Neural crest cell (in vitro differentiated cells): Measurements from ENCODE around the gene GABRB1. TPM values are rescaled to one million over a fixed set of nuclear protein-coding genes. Genes with fewer than 3 reads are reported as not detected.

ENCODE experiments used
- DNase-seq: peaks from one replicate; pipeline ENCODE4 v3.0.0; 2021; ENCODE audit warnings: low read depth, mixed read lengths, low spot score
- H3K27ac Mint-ChIP-seq: one replicate; pipeline ENCODE4 v1.8.0; 2021; ENCODE audit warnings: mild to moderate bottlenecking, mixed read lengths; ENCODE audit not compliant: unreplicated experiment
- H3K27me3 Mint-ChIP-seq: 2 replicates; pipeline ENCODE4 v1.8.0; 2021; ENCODE audit warnings: low read depth, mild to moderate bottlenecking, mixed read lengths
- H3K36me3 Mint-ChIP-seq: 2 replicates; pipeline ENCODE4 v1.8.0; 2021; ENCODE audit warnings: low read depth, mild to moderate bottlenecking, mixed read lengths
- H3K4me1 Mint-ChIP-seq: 2 replicates; pipeline ENCODE4 v1.8.0; 2021; ENCODE audit warnings: mixed read lengths
- H3K4me3 Mint-ChIP-seq: one replicate; pipeline ENCODE4 v1.8.0; 2021; ENCODE audit warnings: mild to moderate bottlenecking, mixed read lengths
- H3K9me3 Mint-ChIP-seq: 2 replicates; pipeline ENCODE4 v1.8.0; 2021; ENCODE audit warnings: mixed read lengths
- CTCF ChIP-seq: fragments of 200-600 bp; sonication (generic); conservative IDR thresholded peaks from 2 replicates; pipeline ENCODE4 v1.5.0; 2021; ENCODE audit warnings: antibody characterized with exemption, mild to moderate bottlenecking
- total RNA-seq: library from RNA; stranded (reverse); gene quantifications from 2 replicates; pipeline ENCODE4 v1.2.1, GENCODE V29; 2021

Gene GABRB1
- total RNA-seq, 1 donor from 2014 or later: not detected

DNA sequence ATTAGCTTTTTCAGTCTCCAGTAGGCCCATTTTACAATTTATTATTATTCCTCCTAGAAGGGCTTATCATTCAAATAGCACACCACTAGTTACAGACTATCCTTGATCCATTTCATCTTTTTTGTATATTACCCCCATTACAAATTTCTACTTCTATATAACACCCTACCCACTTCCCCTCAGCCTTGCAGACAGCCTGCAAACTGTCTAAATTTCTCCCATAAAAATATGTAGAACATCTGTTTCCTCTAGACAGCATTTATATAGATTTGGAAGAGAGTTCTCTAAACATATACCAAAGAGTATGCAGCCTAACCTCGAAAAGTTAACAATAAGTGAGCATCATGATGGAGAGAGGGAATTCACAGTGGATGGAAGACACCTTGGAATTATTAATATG lies 401.4 kb downstream of the GABRB1 start:
- no peak for TF ChIP-seq CTCF
- Mint-ChIP-seq H3K27me3 (no peaks in the 10 kb centered on the region), H3K4me3 (no peak overlapping the region), H3K9me3 (no peaks in the 10 kb centered on the region), H3K4me1 (no peaks in the 10 kb centered on the region), H3K27ac (no peak overlapping the region), H3K36me3 (no peaks in the 10 kb centered on the region)
- no peak for DNase-seq

DNA sequence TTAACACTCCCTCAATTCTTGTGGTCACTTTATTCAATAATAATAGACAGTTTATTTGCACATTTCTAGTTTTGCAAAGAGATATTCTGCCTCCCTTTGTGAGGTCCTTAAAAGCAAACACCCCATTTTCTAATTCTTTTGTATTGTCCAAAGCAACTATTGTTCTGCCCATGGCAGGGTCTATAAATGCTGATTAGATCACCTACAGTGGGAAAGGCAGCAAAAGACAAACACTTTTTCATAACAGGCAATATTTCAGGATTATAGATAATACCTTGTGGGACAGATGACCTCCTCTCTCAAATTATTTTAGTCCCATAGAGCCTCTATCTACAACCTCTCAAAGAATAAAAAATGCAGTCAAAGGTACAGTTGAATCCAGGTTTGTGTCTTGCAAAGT lies 403.6 kb downstream of the GABRB1 start:
- H3K4me3 Mint-ChIP-seq: no peak overlapping the region
- no peaks in the 10 kb centered on the region for H3K4me1 Mint-ChIP-seq
- no peak overlapping the region for H3K27ac Mint-ChIP-seq
- H3K27me3 Mint-ChIP-seq: no peaks in the 10 kb centered on the region
- DNase-seq: no peak
- TF ChIP-seq CTCF: no peak
- H3K9me3 Mint-ChIP-seq: no peaks in the 10 kb centered on the region
- H3K36me3 Mint-ChIP-seq: no peaks in the 10 kb centered on the region

DNA sequence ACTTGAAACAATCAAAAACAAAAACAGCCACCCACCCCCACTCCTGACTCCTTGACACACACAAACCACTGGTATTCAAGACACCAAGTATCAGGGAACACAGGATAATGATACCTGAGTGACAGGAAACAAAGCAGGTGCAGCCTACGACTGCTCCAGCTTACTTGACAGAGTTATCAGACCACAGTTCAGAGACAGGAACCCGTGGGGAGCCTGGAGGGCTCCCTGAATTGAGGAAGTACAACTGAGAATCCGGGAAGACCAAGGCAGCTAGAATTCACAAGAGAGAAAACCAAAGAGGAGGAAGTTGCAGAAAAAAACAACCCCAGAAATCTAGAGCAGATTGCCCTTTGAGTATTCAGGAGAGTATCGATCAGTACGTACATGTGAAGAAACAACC lies 411.6 kb downstream of the GABRB1 start:
- Mint-ChIP-seq H3K27me3 (no peaks in the 10 kb centered on the region), H3K4me3 (no peak overlapping the region), H3K9me3 (peaks cover 3% of the 10 kb centered on the region), H3K27ac (no peak overlapping the region), H3K36me3 (peaks cover 12% of the 10 kb centered on the region), H3K4me1 (no peaks in the 10 kb centered on the region)
- no peak for DNase-seq
- no peak for TF ChIP-seq CTCF

DNA sequence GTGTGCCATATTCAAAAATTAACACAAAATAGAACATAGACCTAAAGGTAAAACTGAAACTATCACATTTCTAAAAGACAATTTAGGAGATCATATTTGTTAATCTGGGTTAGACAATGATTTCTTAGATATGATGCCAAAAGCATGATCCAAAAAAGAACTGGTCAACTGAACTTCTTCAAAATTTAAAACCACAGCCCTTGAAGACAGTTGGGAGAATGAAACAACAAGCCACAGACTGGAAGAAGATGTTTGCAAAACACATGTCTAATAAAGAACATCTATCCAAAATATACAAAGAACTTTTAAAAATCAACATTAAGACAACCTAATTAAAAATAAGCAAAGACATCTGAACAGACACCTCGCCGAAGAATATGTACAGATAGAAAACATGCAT lies 412.7 kb downstream of the GABRB1 start:
- Mint-ChIP-seq H3K9me3 (peaks cover 3% of the 10 kb centered on the region), H3K36me3 (peaks cover 15% of the 10 kb centered on the region), H3K27me3 (no peaks in the 10 kb centered on the region), H3K4me3 (no peak overlapping the region), H3K27ac (no peak overlapping the region), H3K4me1 (no peaks in the 10 kb centered on the region)
- no peak for TF ChIP-seq CTCF
- DNase-seq: no peak

GRCh38 chr4:47451657-47452056 lies 420.3 kb downstream of the GABRB1 start:
- Mint-ChIP-seq H3K9me3 (no peaks in the 10 kb centered on the region), H3K4me3 (no peak overlapping the region), H3K36me3 (peaks cover 13% of the 10 kb centered on the region), H3K27ac (no peak overlapping the region), H3K27me3 (no peaks in the 10 kb centered on the region), H3K4me1 (no peaks in the 10 kb centered on the region)
- no peak for TF ChIP-seq CTCF
- DNase-seq: no peak

DNA sequence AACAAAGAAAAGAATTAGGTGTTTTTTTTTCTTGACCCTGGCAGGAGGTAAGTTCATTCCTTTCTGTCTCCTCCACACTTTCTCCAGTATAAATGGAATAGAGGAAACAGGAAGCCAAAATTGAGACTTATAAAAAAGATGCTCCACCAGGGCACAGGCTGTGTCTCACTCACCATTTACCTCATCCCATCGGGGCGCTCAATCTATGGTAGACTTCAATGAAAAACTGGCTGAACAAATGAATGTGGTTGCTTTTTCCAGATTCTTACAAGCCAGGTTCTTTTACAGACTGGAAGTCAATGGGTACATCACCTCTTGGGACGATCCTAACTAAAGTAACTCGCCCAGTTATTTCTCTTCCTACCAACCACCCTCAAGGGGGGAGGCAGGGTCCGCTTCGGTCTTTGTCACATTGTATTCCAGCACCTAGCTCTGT lies 431.4 kb downstream of the GABRB1 start:
- H3K4me3 Mint-ChIP-seq: peak overlapping the region; percentile 93

More for the DNA sequence above, 431.4 kb downstream of the GABRB1 start:
- H3K36me3 Mint-ChIP-seq: peaks cover 8% of the 10 kb centered on the region
- peaks cover 30% of the 10 kb centered on the region for H3K4me1 Mint-ChIP-seq
- DNase-seq: no peak
- no peaks in the 10 kb centered on the region for H3K9me3 Mint-ChIP-seq
- H3K27me3 Mint-ChIP-seq: no peaks in the 10 kb centered on the region
- no peak overlapping the region for H3K27ac Mint-ChIP-seq
- no peak for TF ChIP-seq CTCF
